DOHH2 (cell line): Measurements from ENCODE around the gene DHRS2.
"Not testable (repeated sequence)": the region's sequence is repeated elsewhere in the genome, so short reads cannot be mapped to it uniquely, and the experiment has no call there.

Source experiments
- H3F3A ChIP-seq: fragments of 200-600 bp; sonication (generic), shearing (Covaris generic); 2 replicates; pipeline ENCODE4 v1.6.0; 2016; ENCODE audit warnings: antibody characterized with exemption, mild to moderate bottlenecking; ENCODE audit not compliant: control insufficient read depth, insufficient read depth
- H3K27ac ChIP-seq: fragments of 200-600 bp; sonication (generic); 2 replicates; pipeline ENCODE4 v1.5.1; 2014; ENCODE audit warnings: low read depth, mild to moderate bottlenecking, low read length, moderate library complexity
- H3K27me3 ChIP-seq: fragments of 200-600 bp; sonication (generic); 2 replicates; pipeline ENCODE4 v1.6.1; 2014; ENCODE audit warnings: mild to moderate bottlenecking, low read length, mixed read lengths; ENCODE audit not compliant: control insufficient read depth
- H3K36me3 ChIP-seq: fragments of 200-600 bp; sonication (generic); 2 replicates; pipeline ENCODE4 v1.6.1; 2014; ENCODE audit warnings: mild to moderate bottlenecking, low read length, moderate library complexity, mixed read lengths; ENCODE audit not compliant: control insufficient read depth
- H3K4me1 ChIP-seq: fragments of 200-600 bp; sonication (generic); 2 replicates; pipeline ENCODE4 v1.6.1; 2014; ENCODE audit warnings: mild to moderate bottlenecking, low read length, mixed read lengths; ENCODE audit not compliant: control insufficient read depth
- H3K4me2 ChIP-seq: fragments of 200-600 bp; sonication (generic); 2 replicates; pipeline ENCODE4 v1.6.0; 2014; ENCODE audit warnings: mild to moderate bottlenecking, low read length, moderate library complexity
- H3K4me3 ChIP-seq: fragments of 200-600 bp; sonication (generic); 2 replicates; pipeline ENCODE4 v1.5.1; 2014; ENCODE audit warnings: mild to moderate bottlenecking, low read length, mixed read lengths
- H3K79me2 ChIP-seq: fragments of 200-600 bp; sonication (generic); 2 replicates; pipeline ENCODE4 v1.6.1; 2014; ENCODE audit warnings: mild to moderate bottlenecking, low read length, mixed read lengths; ENCODE audit not compliant: control insufficient read depth
- H3K9me2 ChIP-seq: fragments of 200-600 bp; sonication (generic); replicated peaks from 2 replicates; pipeline ENCODE4 v1.6.1; 2014; ENCODE audit warnings: mild to moderate bottlenecking, low read length, mixed read lengths; ENCODE audit not compliant: control insufficient read depth
- H3K9me3 ChIP-seq: fragments of 200-600 bp; sonication (generic); 2 replicates; pipeline ENCODE4 v1.6.1; 2014; ENCODE audit warnings: antibody characterized with exemption, low read length, mixed read lengths; ENCODE audit not compliant: control insufficient read depth, insufficient read depth
- H4K20me1 ChIP-seq: fragments of 200-600 bp; sonication (generic); 2 replicates; pipeline ENCODE4 v1.6.0; 2014; ENCODE audit warnings: low read depth, mild to moderate bottlenecking, antibody characterized with exemption, low read length, moderate library complexity; ENCODE audit not compliant: control insufficient read depth, insufficient read depth
- EZH2phosphoT487 ChIP-seq: fragments of 200-600 bp; sonication (generic); IDR thresholded peaks from 2 replicates; pipeline ENCODE4 v1.6.1; 2017; ENCODE audit warnings: borderline replicate concordance, mild to moderate bottlenecking, antibody characterized with exemption, low read length, moderate library complexity, mixed read lengths
- TF ChIP-seq, protein P1 (sequence below): fragments of 200-600 bp; sonication (generic); IDR thresholded peaks from one replicate; pipeline ENCODE4 v1.5.1; 2014; ENCODE audit warnings: antibody characterized with exemption, mild to moderate bottlenecking, low read depth, low read length; ENCODE audit not compliant: poor library complexity, severe bottlenecking

DHRS2 gene

DNA sequence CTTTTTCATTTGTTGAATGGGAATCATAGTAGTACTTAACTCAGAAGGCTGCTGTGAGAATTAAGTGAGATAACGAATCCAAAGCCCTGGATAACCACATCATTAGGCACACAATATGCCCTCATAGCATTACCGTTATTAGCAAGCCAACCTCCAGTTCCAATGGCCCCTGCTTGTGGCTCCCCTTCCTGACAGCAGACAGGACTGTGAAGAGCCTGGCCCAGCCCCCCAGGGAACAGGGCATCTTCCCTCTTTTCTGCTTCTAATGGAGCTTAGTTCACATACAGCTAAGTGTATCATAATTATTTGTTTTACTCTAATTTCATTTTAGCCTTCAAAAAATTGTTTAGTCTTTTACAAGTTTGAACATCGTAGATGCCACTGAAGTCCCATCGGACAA, 39.7 kb downstream of the DHRS2 start:
- no peak for TF ChIP-seq EZH2phosphoT487
- TF ChIP-seq, protein P1, sequence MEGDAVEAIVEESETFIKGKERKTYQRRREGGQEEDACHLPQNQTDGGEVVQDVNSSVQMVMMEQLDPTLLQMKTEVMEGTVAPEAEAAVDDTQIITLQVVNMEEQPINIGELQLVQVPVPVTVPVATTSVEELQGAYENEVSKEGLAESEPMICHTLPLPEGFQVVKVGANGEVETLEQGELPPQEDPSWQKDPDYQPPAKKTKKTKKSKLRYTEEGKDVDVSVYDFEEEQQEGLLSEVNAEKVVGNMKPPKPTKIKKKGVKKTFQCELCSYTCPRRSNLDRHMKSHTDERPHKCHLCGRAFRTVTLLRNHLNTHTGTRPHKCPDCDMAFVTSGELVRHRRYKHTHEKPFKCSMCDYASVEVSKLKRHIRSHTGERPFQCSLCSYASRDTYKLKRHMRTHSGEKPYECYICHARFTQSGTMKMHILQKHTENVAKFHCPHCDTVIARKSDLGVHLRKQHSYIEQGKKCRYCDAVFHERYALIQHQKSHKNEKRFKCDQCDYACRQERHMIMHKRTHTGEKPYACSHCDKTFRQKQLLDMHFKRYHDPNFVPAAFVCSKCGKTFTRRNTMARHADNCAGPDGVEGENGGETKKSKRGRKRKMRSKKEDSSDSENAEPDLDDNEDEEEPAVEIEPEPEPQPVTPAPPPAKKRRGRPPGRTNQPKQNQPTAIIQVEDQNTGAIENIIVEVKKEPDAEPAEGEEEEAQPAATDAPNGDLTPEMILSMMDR = no peak
- no peaks in the 10 kb centered on the region for H3F3A ChIP-seq
- no peak overlapping the region for H3K4me2 ChIP-seq
- no peaks in the 10 kb centered on the region for H3K4me1 ChIP-seq
- 0 out of 2 replicates have a peak, but pooled peaks cover 2% of the 10 kb centered on the region for H3K27me3 ChIP-seq
- no peaks in the 10 kb centered on the region for H3K9me3 ChIP-seq
- no peak overlapping the region for H3K27ac ChIP-seq
- H4K20me1 ChIP-seq = no peaks in the 10 kb centered on the region
- no peaks in the 10 kb centered on the region for H3K79me2 ChIP-seq
- no peaks in the 10 kb centered on the region for H3K36me3 ChIP-seq
- H3K4me3 ChIP-seq = no peak overlapping the region
- no peaks in the 10 kb centered on the region for H3K9me2 ChIP-seq

DNA sequence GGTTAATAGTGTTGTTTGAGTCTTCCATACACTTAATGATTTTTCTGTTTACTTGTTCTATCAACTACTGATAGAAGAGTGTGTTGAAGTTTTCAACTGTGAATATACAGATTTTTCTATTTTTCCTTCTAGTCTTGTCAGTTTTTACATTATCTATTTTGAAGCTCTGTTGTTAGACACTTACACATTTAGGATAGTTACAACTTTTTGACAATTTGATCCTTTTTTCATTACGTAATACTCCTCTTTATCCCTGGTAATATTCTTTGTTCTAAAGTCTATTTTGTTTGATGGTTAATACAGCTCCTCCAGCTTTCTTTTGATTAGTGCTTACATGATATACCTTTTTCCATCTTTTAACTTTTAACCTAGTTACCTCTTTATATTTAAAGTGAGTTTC, 45.2 kb downstream of the DHRS2 start:
- Histone ChIP-seq H3K4me3 (no peak overlapping the region), H3K36me3 (no peaks in the 10 kb centered on the region), H3K4me1 (no peaks in the 10 kb centered on the region), H4K20me1 (no peaks in the 10 kb centered on the region), H3K27ac (no peak overlapping the region), H3K4me2 (no peak overlapping the region), H3K27me3 (peaks cover 2% of the 10 kb centered on the region), H3K9me3 (no peaks in the 10 kb centered on the region), H3K79me2 (no peaks in the 10 kb centered on the region), H3F3A (no peaks in the 10 kb centered on the region), H3K9me2 (no peaks in the 10 kb centered on the region)
- TF ChIP-seq, protein P1 = no peak
- TF ChIP-seq EZH2phosphoT487 = no peak

DNA sequence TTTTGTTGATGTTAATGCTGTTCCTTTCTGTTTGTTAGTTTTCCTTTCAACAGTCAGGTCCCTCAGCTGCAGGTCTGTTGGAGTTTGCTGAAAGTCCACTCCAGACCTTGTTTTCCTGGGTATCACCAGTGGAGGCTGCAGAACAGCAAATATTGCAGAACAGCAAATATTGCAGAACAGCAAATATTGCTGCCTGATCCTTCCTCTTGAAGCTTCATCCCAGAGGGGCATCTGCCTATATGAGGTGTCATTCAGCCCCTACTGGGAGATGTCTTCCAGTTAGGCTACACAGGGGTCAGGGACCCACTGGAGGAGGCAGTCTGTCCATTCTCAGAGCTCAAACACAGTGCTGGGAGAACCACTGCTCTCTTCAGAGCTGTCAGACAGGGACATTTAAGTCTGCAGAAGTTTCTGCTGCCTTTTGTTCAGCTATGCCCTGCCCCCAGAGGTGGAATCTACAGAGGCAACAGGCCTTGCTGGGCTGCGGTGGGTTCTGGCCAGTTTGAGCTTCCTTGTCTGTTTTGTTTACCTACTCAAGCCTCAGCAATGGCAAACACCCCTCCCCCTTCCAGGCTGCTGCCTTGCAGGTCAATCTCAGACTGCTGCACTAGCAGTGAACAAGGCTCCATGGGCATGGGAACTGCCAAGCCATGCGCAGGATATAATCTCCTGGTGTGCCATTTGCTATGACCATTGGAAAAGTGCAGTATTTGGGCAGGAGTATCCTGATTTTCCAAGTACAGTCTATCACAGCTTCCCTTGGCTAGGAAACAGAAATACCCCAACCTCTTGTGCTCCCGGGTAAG, 53.7 kb downstream of the DHRS2 start:
- H3K4me1 ChIP-seq, H3K79me2 ChIP-seq, H4K20me1 ChIP-seq, H3K27me3 ChIP-seq, H3K4me2 ChIP-seq, H3K9me2 ChIP-seq, H3F3A ChIP-seq, H3K9me3 ChIP-seq, H3K4me3 ChIP-seq, H3K36me3 ChIP-seq, H3K27ac ChIP-seq: not testable (repeated sequence)

DNA sequence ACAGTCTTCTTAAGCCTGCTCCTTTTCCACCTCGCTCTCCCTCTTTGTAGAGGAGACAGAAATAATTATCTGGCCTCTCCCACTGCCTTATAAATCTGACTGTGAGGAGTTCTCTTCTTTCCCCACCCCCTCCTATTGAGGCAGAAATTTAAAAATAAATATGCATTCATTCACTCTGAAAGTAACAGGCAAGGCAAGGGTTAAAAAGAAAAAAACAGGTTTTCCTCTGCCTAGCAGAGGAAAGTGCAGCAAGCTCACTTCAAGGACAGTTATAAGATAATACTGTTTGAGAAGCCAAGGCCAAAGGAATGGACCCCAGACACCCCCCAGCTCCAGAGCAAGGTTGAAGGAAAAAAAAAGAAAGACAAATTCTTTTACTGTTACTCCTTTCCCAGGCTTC, 56.3 kb downstream of the DHRS2 start:
- H3K4me3 ChIP-seq = no peak overlapping the region
- H3K36me3 ChIP-seq = no peaks in the 10 kb centered on the region
- H3K9me2 ChIP-seq = no peaks in the 10 kb centered on the region
- no peaks in the 10 kb centered on the region for H4K20me1 ChIP-seq
- H3K27ac ChIP-seq = no peak overlapping the region
- no peaks in the 10 kb centered on the region for H3K9me3 ChIP-seq
- H3K27me3 ChIP-seq = peaks cover 23% of the 10 kb centered on the region
- no peaks in the 10 kb centered on the region for H3K4me1 ChIP-seq
- no peaks in the 10 kb centered on the region for H3K79me2 ChIP-seq
- TF ChIP-seq, protein P1 = no peak
- no peak for TF ChIP-seq EZH2phosphoT487
- H3F3A ChIP-seq = no peaks in the 10 kb centered on the region
- H3K4me2 ChIP-seq = no peak overlapping the region
